Heart left ventricle (tissue), 13 donors: ENCODE data around the gene DDIT4.
"Not testable (repeated sequence)": the region's sequence is repeated elsewhere in the genome, so short reads cannot be mapped to it uniquely, and the experiment has no call there.

Experiments
- POLR2A ChIP-seq, 2 donors: fragments of 450-650 bp; IDR thresholded peaks; one replicate each; pipeline ENCODE4 v1.6.1; 2017; ENCODE audit warnings: antibody characterized with exemption in 2 of 2, mild to moderate bottlenecking in 2 of 2, moderate library complexity in 2 of 2
- TF ChIP-seq, protein P1 (sequence below), 12 donors: fragments of 200-600 bp; sonication (generic) in 4 of 12; IDR thresholded peaks; one replicate each; pipeline versions ENCODE4 v1.5.0 to v1.8.0; 2018 to 2022; ENCODE audit warnings: antibody characterized with exemption in 12 of 12, mild to moderate bottlenecking in 5 of 12
- donor health status: ischemic (EF 13 %, LVEDD 7.1; RV severe dilation, severe dysfunction).
- donor health status: DM: no; HTN: yes; CAD: no.
- donor health status: DM: no; HTN: no; CAD: no.
- donor health status: ischemic (EF 25% LVEDD 6.9; RV normal size, moderate dysfunction).
- donor health status: ischemic (EF 25% LVEDD 5.7; RV mildly dilated, moderate dysfunction).
- donor health status: ischemic (EF 35%, LVEDD 5.7; RV mildly dilated, moderate dysfunction).
- donor health status: nonischemic (EF 11% LVEDD 7.7; RV severe dilation, severe dysfunction).
- donor health status: DM: yes; HTN: yes; CAD: no.
- donor health status: PGD.
- donor health status: ischemic (EF 29% LVEDD 5.4; RV normal size, mild dysfunction).
- donor health status: nonischemic (EF 23%, LVEDD 6.1; RV moderate dilation, normal function).

DNA sequence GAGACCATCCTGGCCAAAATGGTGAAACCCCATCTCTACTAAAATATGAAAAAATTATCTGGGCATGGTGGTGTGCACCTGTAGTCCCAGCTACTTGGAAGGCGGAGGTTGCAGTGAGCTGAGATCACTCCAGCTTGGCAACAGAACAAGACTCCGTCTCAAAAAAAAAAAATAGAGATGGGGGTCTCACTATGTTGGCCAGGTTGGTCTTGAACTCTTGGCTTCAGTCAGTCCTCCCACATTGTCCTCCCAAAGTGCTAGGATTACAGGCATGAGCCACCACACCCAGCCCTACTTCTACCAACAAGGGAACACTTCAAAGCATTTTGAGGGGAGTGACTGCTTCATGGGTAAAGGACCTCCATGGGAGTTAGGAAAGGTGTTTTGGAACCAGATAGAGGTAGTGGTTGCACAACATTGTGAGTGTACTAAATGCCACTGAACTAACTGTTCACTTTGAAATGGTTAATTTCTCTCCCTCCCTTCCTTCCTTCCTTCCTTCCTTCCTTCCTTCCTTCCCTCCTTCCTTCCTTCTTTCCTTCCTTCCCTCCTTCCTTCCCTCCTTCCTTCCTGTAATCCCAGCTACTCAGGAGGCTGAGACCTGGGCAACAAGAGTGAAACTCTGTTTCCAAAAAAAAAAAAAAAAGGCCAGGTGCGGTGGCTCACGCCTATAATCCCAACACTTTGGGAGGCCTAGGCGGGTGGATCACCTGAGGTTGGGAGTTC lies 5.1 kb upstream of the DDIT4 start:
- TF ChIP-seq POLR2A (IDR thresholded peaks at IDR 0.05): not testable (repeated sequence)
- TF ChIP-seq, protein P1, sequence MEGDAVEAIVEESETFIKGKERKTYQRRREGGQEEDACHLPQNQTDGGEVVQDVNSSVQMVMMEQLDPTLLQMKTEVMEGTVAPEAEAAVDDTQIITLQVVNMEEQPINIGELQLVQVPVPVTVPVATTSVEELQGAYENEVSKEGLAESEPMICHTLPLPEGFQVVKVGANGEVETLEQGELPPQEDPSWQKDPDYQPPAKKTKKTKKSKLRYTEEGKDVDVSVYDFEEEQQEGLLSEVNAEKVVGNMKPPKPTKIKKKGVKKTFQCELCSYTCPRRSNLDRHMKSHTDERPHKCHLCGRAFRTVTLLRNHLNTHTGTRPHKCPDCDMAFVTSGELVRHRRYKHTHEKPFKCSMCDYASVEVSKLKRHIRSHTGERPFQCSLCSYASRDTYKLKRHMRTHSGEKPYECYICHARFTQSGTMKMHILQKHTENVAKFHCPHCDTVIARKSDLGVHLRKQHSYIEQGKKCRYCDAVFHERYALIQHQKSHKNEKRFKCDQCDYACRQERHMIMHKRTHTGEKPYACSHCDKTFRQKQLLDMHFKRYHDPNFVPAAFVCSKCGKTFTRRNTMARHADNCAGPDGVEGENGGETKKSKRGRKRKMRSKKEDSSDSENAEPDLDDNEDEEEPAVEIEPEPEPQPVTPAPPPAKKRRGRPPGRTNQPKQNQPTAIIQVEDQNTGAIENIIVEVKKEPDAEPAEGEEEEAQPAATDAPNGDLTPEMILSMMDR (IDR thresholded peaks at IDR 0.05): not testable (repeated sequence)
